ENCODE results near the gene AKAP11.
A peak's percentile ranks its signal among the peaks of the same experiment; 100 is the strongest.

Gene AKAP11

DNA sequence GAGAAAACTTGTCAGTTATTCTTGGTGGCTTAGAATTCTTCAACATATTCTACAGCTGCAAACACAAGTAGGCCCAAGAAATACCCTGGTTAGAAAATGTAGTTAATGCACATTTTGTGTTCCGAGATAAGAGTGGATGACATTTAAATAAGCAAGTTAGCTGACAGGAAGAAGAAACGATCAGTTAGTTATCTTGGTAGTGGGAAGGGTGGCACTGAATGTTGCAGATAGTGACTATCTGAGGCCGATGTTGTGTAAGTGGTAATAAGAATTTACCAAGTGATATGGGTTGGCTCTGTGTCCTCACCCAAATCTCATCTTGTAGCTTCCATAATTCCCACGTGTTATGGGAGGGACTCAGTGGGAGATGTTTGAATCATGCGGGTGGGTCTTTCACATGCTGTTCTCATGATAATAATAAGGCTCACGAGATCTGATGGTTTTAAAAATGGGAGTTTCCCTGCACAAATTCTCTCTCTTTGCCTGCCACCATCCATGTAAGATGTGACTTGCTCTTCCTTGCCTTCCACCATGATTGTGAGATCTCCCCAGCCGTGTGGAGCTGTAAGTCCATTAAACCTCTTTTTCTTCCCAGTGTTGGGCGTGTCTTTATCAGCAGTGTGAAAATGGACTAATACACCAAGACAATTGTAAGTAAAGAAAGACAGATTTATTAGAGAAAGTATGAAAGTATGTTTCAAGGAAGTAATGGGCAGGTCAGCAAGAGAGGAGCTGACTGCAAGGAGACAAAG, 10.9 kb upstream of the AKAP11 start:
- no peaks in the 10 kb centered on the region for H3K27me3 ChIP-seq (ENCODE audit: insufficient read depth, insufficient read length)
- no peak for TF ChIP-seq YY1 (IDR thresholded peaks at IDR 0.05; ENCODE audit: insufficient read depth, insufficient read length)
- no peak for TF ChIP-seq SUZ12 (IDR thresholded peaks at IDR 0.05; ENCODE audit: extremely low read depth, insufficient read depth, insufficient read length)
- no peak for TF ChIP-seq ZNF274 (IDR thresholded peaks at IDR 0.05; ENCODE audit: low read depth, low read length)
- H3K9me3 ChIP-seq (ENCODE audit: insufficient read depth, low read length) = no peaks in the 10 kb centered on the region
- no peak for DNase-seq (ENCODE audit: low read depth, low spot score)
- H3K9ac ChIP-seq (ENCODE audit: insufficient read length, low read depth) = no peak overlapping the region
- no peaks in the 10 kb centered on the region for H3K36me3 ChIP-seq (ENCODE audit: insufficient read depth, insufficient read length, low read length)
- H3K4me1 ChIP-seq (ENCODE audit: insufficient read depth, insufficient read length) = no peaks in the 10 kb centered on the region
- H3K4me3 ChIP-seq (ENCODE audit: insufficient read length, low read depth) = no peak overlapping the region

DNA sequence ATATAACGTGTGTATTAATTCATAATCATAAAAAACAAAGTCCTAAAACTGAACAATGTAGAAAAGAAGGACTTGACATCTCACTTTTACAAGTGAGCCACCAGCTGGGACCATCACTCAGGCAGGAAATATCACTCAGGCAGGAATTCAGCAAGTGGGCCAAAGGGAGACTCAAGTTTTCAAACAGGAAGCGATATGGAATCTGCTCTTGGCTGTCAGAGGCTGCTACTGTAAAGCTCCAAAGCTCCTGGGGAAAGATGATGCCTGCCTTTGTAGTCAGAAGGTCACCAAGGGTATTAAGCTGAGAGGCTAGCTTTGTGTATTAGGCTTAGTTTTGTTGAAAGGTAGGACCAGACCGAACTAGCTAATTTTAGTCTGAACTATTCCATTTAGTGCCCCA, 5.5 kb upstream of the AKAP11 start:
- no peaks in the 10 kb centered on the region for H3K36me3 ChIP-seq (ENCODE audit: insufficient read depth, insufficient read length, low read length)
- no peak overlapping the region for H3K4me3 ChIP-seq (ENCODE audit: insufficient read length, low read depth)
- H3K27me3 ChIP-seq (ENCODE audit: insufficient read depth, insufficient read length) = no peaks in the 10 kb centered on the region
- H3K4me1 ChIP-seq (ENCODE audit: insufficient read depth, insufficient read length) = no peaks in the 10 kb centered on the region
- H3K9ac ChIP-seq (ENCODE audit: insufficient read length, low read depth) = no peak overlapping the region
- no peak for DNase-seq (ENCODE audit: low read depth, low spot score)
- TF ChIP-seq ZNF274 (IDR thresholded peaks at IDR 0.05; ENCODE audit: low read depth, low read length) (no peak), SUZ12 (IDR thresholded peaks at IDR 0.05; ENCODE audit: extremely low read depth, insufficient read depth, insufficient read length) (no peak), YY1 (IDR thresholded peaks at IDR 0.05; ENCODE audit: insufficient read depth, insufficient read length) (no peak)
- peaks cover 25% of the 10 kb centered on the region; the same call in 1 of the 2 replicates for H3K9me3 ChIP-seq (ENCODE audit: insufficient read depth, low read length)

DNA sequence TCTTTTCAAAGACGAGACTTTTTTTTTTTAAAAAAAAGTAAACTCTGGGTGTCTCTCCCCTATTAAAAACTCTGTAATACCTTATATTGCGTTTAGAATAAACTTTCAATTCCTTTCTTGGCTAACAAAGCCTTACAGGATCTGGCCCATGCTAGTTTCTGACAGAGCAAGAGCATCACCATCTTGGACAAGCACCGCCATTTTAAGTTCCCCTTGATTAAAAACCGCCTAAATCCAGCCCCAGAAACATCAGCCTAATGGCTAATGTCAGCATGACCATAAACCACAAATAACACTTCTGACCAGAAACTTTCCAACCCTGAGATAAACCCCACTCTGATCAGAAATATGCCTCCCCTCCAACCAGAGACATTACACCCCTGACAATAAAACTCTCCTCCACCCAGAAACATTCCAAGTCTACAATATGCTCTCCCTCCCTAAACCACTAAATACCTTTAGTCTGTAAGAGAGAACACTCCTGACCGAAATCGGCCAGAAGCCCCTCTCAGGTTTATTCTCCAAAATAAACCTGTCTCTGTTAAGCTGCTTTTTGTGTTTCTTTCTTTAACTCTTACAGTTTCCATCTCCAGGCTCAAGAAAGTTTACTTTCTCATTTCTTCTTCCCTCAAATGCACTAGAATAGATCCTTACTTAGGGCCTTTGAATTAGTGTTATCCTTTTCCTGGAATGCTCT, 1.6 kb upstream of the AKAP11 start:
- no peak overlapping the region for H3K9ac ChIP-seq (ENCODE audit: insufficient read length, low read depth)
- H3K27me3 ChIP-seq (ENCODE audit: insufficient read depth, insufficient read length) = no peaks in the 10 kb centered on the region
- TF ChIP-seq SUZ12 (IDR thresholded peaks at IDR 0.05; ENCODE audit: extremely low read depth, insufficient read depth, insufficient read length) = no peak
- TF ChIP-seq ZNF274 (IDR thresholded peaks at IDR 0.05; ENCODE audit: low read depth, low read length) = no peak
- TF ChIP-seq YY1 (IDR thresholded peaks at IDR 0.05; ENCODE audit: insufficient read depth, insufficient read length) = no peak
- no peaks in the 10 kb centered on the region for H3K36me3 ChIP-seq (ENCODE audit: insufficient read depth, insufficient read length, low read length)
- H3K4me3 ChIP-seq (ENCODE audit: insufficient read length, low read depth) = no peak overlapping the region
- H3K4me1 ChIP-seq (ENCODE audit: insufficient read depth, insufficient read length) = no peaks in the 10 kb centered on the region
- peaks cover 25% of the 10 kb centered on the region; the same call in 1 of the 2 replicates for H3K9me3 ChIP-seq (ENCODE audit: insufficient read depth, low read length)
- DNase-seq (ENCODE audit: low read depth, low spot score) = no peak

- no peak overlapping the region for H3K9ac ChIP-seq (ENCODE audit: insufficient read length, low read depth)
- peak overlapping the region; percentile 57 for H3K4me3 ChIP-seq (ENCODE audit: insufficient read length, low read depth)
- TF ChIP-seq ZNF274 (IDR thresholded peaks at IDR 0.05; ENCODE audit: low read depth, low read length) = no peak
- TF ChIP-seq YY1 (IDR thresholded peaks at IDR 0.05; ENCODE audit: insufficient read depth, insufficient read length) = no peak
- no peak for TF ChIP-seq SUZ12 (IDR thresholded peaks at IDR 0.05; ENCODE audit: extremely low read depth, insufficient read depth, insufficient read length)
Measured at GRCh38 chr13:42270857-42271215, 1.1 kb upstream of the AKAP11 start.

GRCh38 chr13:42271337-42272114, 426 bp upstream of the AKAP11 start:
- H3K9ac ChIP-seq (ENCODE audit: insufficient read length, low read depth) = peak overlapping the region; percentile 50
- H3K9me3 ChIP-seq (ENCODE audit: insufficient read depth, low read length) = peaks cover 25% of the 10 kb centered on the region; the same call in 1 of the 2 replicates
- H3K36me3 ChIP-seq (ENCODE audit: insufficient read depth, insufficient read length, low read length) = no peaks in the 10 kb centered on the region
- no peak for TF ChIP-seq YY1 (IDR thresholded peaks at IDR 0.05; ENCODE audit: insufficient read depth, insufficient read length)
- peak; percentile 90 for DNase-seq (ENCODE audit: low read depth, low spot score)
- H3K4me3 ChIP-seq (ENCODE audit: insufficient read length, low read depth) = peak overlapping the region; percentile 57
- H3K27me3 ChIP-seq (ENCODE audit: insufficient read depth, insufficient read length) = no peaks in the 10 kb centered on the region
- H3K4me1 ChIP-seq (ENCODE audit: insufficient read depth, insufficient read length) = no peaks in the 10 kb centered on the region

More at GRCh38 chr13:42270857-42271215, 1.1 kb upstream of the AKAP11 start:
- H3K36me3 ChIP-seq (ENCODE audit: insufficient read depth, insufficient read length, low read length) = no peaks in the 10 kb centered on the region
- no peaks in the 10 kb centered on the region for H3K4me1 ChIP-seq (ENCODE audit: insufficient read depth, insufficient read length)
- H3K9me3 ChIP-seq (ENCODE audit: insufficient read depth, low read length) = peaks cover 25% of the 10 kb centered on the region; the same call in 1 of the 2 replicates
- no peaks in the 10 kb centered on the region for H3K27me3 ChIP-seq (ENCODE audit: insufficient read depth, insufficient read length)
- DNase-seq (ENCODE audit: low read depth, low spot score) = no peak

DNA sequence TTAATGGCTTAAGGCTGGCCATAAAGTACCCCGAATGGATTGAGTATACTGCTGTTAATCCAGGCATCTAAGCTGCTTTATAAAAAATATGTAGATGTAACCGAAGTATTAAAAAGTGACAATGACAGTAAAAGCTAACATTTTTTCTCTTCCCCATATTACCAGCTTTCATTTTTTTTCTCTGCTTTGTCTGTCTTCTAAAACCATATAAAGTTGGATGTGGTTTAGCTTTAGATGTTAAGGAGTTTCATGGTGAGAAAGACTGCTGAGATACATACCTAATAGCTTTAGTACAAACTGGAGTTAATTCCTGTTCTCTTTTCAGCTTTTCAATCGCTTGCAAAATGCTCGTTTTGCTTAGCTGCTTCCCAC, 838 bp downstream of the AKAP11 start:
- H3K9me3 ChIP-seq (ENCODE audit: insufficient read depth, low read length) = peaks cover 25% of the 10 kb centered on the region; the same call in 1 of the 2 replicates
- TF ChIP-seq YY1 (IDR thresholded peaks at IDR 0.05; ENCODE audit: insufficient read depth, insufficient read length) (no peak), SUZ12 (IDR thresholded peaks at IDR 0.05; ENCODE audit: extremely low read depth, insufficient read depth, insufficient read length) (no peak), ZNF274 (IDR thresholded peaks at IDR 0.05; ENCODE audit: low read depth, low read length) (no peak)
- H3K4me3 ChIP-seq (ENCODE audit: insufficient read length, low read depth) = peak overlapping the region; percentile 68
- H3K27me3 ChIP-seq (ENCODE audit: insufficient read depth, insufficient read length) = no peaks in the 10 kb centered on the region
- H3K9ac ChIP-seq (ENCODE audit: insufficient read length, low read depth) = peak overlapping the region; percentile 94
- H3K36me3 ChIP-seq (ENCODE audit: insufficient read depth, insufficient read length, low read length) = no peaks in the 10 kb centered on the region
- no peak for DNase-seq (ENCODE audit: low read depth, low spot score)
- no peaks in the 10 kb centered on the region for H3K4me1 ChIP-seq (ENCODE audit: insufficient read depth, insufficient read length)
